HCT116 (cell line): ENCODE results near the gene TUT4.

ENCODE experiments used
- CTCF ChIP-seq, 3 experiments: fragments of 200-600 bp in 1 of 3; sonication (generic) in 1 of 3; IDR thresholded peaks in 2 of 3; conservative IDR thresholded peaks in 1 of 3; 2 replicates each; pipeline ENCODE4 v1.5.1; 2012 to 2017; ENCODE audit warnings: low read depth in 2 of 3, low read length in 2 of 3, antibody characterized with exemption in 1 of 3, borderline replicate concordance in 1 of 3, control low read depth in 1 of 3, mild to moderate bottlenecking in 1 of 3, mixed read lengths in 1 of 3, mixed run types in 1 of 3, moderate library complexity in 1 of 3; ENCODE audit not compliant: insufficient read depth in 1 of 3
- RAD21 ChIP-seq: IDR thresholded peaks from 2 replicates; pipeline ENCODE4 v1.6.1; 2012; ENCODE audit warnings: low read depth, mild to moderate bottlenecking

- TF ChIP-seq CTCF (IDR thresholded peaks at IDR 0.05 in 2 of 3, conservative IDR thresholded peaks at IDR 0.05 in 1 of 3; ENCODE audit: borderline replicate concordance in 1 of 3, insufficient read depth in 1 of 3, low read depth in 2 of 3, low read length in 2 of 3) (no peak), RAD21 (no peak)
Measured at GRCh38 chr1:52553362-52554266, 722 bp upstream of the TUT4 start.
